ENCODE measurements around the gene SMIM35.

SMIM35 gene

DNA sequence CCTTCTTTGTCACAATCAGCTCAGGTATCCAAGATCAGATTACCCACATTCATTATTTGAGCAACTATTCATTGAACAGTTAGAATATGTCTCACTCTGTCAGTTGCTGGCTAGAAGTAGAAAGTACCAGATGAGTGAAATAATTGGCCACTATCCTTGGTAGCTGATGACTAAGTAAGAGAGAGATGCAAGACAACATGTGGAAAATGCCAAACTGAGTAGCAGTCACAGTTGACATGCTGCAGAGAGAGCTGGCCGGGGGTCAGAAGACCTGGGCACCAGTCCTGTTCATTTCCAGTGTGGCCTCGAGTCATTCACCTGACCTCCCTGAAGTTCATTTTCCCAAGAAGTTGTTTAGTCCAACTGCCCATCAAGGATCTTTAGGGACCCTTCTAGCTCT, 22.5 kb upstream of the SMIM35 start:
- DNase-seq (ENCODE audit: low read depth): no peak

GRCh38 chr11:118108513-118108912, 21.8 kb upstream of the SMIM35 start:
- no peak for DNase-seq (ENCODE audit: low read depth)

- DNase-seq (ENCODE audit: low read depth): no peak
Observed at GRCh38 chr11:118106789-118107335, 20.1 kb upstream of the SMIM35 start.

DNA sequence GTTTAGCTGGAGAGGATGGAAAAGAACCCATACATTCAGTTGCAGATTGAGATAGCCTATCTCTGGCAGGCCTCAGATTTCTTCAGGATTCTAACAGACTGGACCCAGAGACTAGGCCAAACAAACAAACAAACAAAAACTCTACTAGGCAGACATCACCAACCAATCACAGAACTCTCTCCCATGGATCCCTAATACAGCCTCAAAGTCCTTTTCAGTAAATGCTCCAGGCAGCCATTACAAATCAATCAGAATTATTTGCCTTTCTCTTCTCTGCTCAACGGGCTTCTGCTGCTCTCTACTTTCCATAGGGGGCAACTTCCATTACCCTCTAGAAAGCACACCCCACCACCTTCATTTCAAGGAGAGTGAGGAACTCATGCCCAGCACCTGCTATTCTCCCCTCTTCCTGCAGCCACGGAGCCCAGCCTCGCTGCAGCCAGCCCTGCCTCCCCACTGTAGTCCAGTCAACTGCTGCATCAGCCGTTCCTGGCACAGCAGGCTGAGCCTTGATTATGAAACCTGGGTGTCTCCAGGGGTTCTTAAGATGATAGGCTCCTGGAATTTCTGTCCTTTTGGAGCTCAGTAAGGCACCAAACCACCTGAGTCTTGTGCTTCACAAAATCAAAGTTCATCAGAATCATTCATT, 19.0 kb upstream of the SMIM35 start:
- DNase-seq (ENCODE audit: low read depth): no peak

DNA sequence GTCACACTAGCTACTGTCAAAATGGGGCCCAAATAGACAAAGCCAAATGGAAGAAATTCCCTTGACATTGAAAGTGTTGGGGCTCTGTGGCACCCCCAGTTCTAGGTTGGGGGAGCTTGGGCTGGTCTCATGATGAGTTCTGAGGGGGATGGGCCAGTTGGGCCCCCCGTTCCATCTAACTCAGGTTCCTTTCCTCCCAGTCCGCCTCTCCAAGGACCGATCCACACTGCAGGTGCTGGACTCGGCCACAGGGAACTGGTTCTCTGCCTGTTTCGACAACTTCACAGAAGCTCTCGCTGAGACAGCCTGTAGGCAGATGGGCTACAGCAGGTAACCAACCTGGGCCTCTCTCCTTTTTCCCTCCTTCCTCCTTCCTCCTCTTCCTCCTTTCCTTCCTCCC, 17.7 kb upstream of the SMIM35 start:
- DNase-seq (ENCODE audit: low read depth): no peak

- no peak for DNase-seq (ENCODE audit: low read depth)
Observed at GRCh38 chr11:118102721-118103261, 16.0 kb upstream of the SMIM35 start.

DNA sequence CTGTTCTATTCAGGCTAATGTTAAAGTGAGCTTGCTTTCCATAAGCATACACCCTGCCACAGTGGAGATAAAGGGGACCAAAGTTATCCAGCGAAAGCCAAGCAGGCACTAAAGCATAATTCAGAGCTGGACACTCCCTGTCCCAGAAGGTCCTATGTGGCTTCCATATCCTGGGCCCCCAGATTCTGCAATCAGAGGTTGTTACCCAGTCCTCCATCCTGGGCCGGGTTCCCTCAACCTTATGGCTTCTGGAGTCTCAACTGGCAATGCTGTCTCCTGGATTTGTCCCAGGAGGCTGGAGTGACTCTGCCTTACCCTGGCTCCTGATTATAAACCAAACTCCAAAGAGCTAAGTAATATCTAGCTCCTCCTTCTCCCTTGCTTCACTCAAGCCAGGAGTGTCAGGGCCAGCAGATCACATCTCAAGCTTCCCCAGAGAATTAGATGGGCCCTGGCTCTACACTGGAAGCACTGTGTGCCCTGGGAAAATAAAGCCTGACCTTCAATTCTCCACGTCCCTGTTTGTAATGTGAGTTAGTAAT, 14.0 kb upstream of the SMIM35 start:
- DNase-seq (ENCODE audit: low read depth): no peak

DNA sequence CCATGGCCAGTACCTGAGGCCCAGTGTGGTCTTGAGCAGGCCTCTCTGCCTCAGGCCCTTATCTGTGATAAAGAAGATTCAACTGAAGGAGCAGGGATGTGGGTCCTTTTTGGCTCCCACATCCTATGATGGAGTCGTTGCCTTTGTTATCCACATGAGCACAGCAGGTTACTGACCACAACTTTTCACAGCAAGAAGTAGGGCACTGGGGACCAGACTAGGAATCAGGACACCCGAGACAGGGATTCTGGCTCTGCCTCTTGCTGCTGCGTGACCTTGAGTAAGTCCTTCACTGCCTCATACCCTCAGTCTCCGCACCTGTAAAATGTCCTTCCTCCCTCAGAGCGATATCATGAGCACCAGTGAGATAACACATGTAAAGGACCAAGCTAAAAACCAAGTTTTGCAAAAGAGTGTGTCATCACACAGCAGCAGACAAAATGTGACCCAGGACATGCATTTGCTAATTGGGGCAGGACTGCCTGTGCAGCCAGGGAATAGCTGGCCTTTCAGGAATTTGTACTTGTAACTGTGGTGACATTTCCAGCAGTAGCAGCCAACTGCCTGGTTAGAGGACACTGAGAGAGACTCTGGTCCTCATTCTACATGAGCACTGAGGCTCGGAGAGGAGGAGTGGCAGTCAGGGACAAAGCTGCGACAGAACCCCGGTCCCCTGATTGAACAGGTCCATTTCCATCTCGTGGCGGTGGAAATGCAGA, 13.2 kb upstream of the SMIM35 start:
- no peak for DNase-seq (ENCODE audit: low read depth)

DNA sequence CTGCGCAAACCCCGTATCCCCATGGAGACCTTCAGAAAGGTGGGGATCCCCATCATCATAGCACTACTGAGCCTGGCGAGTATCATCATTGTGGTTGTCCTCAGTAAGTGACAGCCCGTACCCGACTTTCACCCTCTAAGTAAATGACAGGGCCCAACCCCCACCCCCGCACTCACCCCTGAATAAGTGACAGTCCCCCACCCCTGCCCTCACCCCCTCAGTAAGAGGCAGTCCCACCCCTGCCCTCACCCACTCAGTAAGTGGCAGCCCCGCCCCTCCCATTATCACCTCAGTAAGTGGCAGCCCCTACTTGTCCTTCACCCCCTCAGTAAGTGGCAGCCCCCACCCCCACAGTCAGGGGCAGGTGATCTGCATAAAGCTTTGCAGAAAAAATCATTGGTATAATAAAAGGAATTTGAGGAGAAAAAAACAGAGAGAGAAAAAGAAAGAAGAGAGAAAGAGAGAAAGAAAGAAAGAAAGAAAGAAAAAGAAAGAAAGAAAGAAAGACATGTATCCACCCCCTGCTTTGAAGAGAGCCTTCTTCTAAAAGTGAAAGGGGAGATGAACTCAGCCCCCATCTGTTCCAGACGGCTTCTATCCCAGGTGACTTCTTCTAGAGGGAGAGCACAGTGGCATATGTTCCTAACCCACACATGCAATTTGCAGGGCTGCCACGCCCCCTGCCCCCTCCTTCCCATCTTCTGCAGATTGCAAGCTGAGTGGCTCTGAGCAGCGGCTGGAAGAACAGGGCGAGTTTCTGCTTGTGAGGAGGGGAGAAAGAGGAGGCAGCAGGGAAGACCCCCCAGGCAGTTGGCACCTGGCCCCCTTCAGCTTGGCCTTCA, 12.5 kb upstream of the SMIM35 start:
- no peak for DNase-seq (ENCODE audit: low read depth)

GRCh38 chr11:118095967-118096367, 9.2 kb upstream of the SMIM35 start:
- no peak for DNase-seq (ENCODE audit: low read depth)

DNA sequence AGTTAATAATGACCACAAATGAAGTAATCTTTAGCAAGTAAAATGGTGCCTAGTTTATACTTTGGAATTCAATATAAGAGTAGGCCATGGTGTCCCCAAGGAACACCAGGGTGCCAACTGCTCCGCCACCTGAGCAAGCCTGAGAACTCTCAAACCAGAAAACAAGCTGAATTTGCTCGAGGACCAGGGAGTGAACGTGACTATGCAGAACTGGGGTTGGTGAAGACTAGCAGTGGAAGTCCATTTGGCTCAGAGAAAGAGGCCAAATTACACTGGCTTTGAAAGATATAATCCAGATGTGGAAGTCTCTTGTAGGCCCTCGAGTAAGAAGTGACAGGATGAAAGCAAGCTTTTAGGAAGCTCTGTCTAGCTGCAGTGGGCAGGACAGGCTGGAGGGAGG, 8.7 kb upstream of the SMIM35 start:
- DNase-seq (ENCODE audit: low read depth): no peak

GRCh38 chr11:118092907-118093571, 6.3 kb upstream of the SMIM35 start:
- DNase-seq (ENCODE audit: low read depth): no peak

- no peak for DNase-seq (ENCODE audit: low read depth)
Observed at GRCh38 chr11:118091690-118092089, 4.9 kb upstream of the SMIM35 start.

DNA sequence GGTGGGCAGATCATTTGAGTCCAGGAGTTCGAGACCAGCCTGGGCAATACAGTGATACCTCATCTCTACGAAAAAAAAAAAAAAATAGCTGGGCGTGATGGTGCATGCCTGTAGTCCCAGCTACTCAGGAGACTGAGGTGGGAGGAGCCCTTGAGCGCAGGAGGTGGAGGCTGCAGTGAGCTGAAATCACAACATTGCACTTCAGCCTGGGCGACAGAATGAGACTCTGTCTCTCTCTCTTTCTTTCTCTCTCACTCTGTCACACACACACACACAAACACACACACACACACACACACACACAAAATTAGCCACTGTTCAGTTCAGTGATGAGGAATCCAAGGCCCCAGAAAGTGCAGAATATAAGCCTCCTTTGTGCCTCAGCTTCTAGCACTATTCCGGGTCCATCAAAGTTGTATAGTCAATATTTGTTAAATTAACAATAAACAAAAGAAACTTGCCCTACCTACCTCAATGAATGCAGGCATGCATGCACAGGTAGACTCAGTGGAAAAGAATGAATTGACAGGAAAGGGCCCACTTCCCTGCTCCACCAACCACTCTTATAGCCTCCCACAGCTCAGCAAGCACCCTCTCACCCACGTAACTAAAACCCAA, 3.9 kb upstream of the SMIM35 start:
- DNase-seq (ENCODE audit: low read depth): no peak

GRCh38 chr11:118088531-118088930, 1.8 kb upstream of the SMIM35 start:
- no peak for DNase-seq (ENCODE audit: low read depth)

- no peak for DNase-seq (ENCODE audit: low read depth)
Observed at GRCh38 chr11:118087931-118088330, 1.2 kb upstream of the SMIM35 start.

DNA sequence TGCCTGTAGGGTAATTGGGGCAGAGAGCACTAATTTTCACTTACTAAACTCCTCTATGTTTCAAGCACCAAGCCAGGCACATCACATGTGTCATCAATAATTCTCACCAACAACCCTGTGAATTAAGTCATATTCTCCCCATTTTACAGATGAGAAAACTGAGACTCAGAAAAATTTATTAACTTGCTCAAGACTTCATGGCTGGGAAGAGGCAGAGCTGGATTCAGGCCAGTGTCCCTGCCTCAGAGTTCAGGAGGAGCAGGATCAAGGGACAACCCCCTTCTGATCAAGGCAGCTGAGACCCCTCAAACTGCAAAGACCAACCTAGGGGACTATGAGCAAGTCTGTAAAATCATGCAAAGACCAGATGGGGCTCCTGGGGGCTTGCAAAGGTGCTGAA, 2.1 kb downstream of the SMIM35 start:
- no peak for DNase-seq (ENCODE audit: low read depth)

DNA sequence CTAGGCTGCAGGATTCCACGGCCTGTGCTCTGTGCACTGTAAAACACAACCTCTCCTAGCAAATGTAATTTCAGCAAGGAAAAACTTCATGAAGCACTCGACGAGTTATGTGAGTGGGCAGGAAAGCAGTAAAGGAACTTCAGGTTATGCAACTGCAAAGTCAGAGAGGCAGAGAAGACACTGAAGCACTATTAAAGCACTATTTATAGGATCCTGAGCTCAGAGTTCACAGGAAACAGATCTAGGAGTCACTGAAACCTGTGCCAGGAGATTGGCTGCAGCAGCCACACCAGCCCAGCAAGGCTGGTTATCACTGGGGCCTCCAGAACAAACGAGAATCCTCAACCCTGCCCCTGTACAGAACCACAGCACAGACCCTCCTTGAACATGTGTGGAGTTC, 2.5 kb downstream of the SMIM35 start:
- DNase-seq (ENCODE audit: low read depth): no peak

GRCh38 chr11:118082880-118083552, 3.7 kb downstream of the SMIM35 start:
- DNase-seq (ENCODE audit: low read depth): no peak

DNA sequence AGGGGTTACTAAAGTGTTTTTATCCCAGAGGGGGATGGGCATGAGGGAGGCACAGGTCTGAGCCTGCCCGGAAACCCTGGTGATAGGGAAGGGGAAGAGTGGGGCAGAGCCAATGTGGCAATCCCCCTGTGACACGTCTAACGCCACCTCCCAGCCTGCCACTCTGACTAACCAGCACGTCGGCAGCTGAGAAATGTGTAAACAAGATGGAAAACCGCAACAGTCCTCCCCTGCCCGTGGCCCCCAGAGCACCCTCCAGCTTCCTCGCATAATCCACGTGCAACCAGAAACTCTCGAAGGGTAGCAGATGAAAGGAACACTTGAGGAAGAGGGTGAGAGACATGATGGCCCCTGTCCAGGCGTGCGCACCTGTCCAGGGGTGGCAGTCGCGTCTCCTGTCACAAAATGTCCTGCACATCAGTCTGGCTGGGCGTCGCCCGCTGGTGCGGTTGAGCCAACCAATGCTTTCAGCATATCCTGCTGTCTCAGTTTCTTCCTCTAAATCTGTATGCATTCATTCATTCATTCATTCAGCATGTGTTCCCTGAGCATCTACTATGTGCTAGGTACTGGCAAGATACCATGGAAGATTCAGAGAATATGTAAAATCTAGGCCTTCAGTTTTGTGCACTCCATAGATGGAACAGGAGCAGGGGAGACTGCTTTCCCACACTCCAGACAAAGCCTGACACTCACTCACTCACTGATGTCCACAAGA, 5.4 kb downstream of the SMIM35 start:
- no peak for DNase-seq (ENCODE audit: low read depth)
